ENCODE data around the gene TNF. TPM values are rescaled to one million over a fixed set of nuclear protein-coding genes. Genes with fewer than 3 reads are reported as not detected.

The TNF gene
- polyA plus RNA-seq, 3 donors = 7.1 to 13.7 (median 9.6) TPM

GRCh38 chr6:31610968-31611367, 35.6 kb downstream of the TNF start:
- Histone ChIP-seq H3K36me3 (replicated peaks in 1 of 2; ENCODE audit: control insufficient read depth in 1 of 2, insufficient read depth in 2 of 2, low read length in 2 of 2) (no peaks in the 10 kb centered on the region), H3K4me1 (ENCODE audit: control insufficient read depth in 1 of 2, insufficient read depth in 2 of 2, low read length in 2 of 2) (peaks cover 24 to 37% of the 10 kb centered on the region in 2 donors), H3K4me3 (replicated peaks in 1 of 3; ENCODE audit: low read depth in 2 of 3, low read length in 3 of 3) (no peak overlapping the region), H3K4me2 (replicated peaks; ENCODE audit: extremely low read depth, low read length, poor library complexity, severe bottlenecking) (no peak overlapping the region), H3K27ac (ENCODE audit: low read depth in 1 of 2, low read length in 2 of 2) (no peak overlapping the region), H4K20me1 (ENCODE audit: insufficient read depth, low read length) (peaks cover 3% of the 10 kb centered on the region), H3K9me3 (replicated peaks in 1 of 2; ENCODE audit: control insufficient read depth in 1 of 2, insufficient read depth in 1 of 2, low read length in 2 of 2) (no peaks in the 10 kb centered on the region), H2AFZ (ENCODE audit: insufficient read depth, low read depth, low read length, poor library complexity, severe bottlenecking) (no peak overlapping the region), H3K79me2 (ENCODE audit: insufficient read depth, low read length) (peaks cover 13% of the 10 kb centered on the region), H3K9ac (ENCODE audit: insufficient read depth, low read length, poor library complexity, severe bottlenecking) (no peak overlapping the region), H3K27me3 (ENCODE audit: control insufficient read depth in 2 of 2, insufficient read depth in 2 of 2, low read length in 2 of 2) (no peaks in the 10 kb centered on the region)
- TF ChIP-seq CTCF (IDR thresholded peaks at IDR 0.05) = no peak
- DNase-seq = no peak
- WGBS (ENCODE audit: insufficient coverage) = 50% methylated on average over 4 of the region's 4 CpGs
- Mint-ChIP-seq H3K27me3 (ENCODE audit: low read depth in 3 of 3) (peaks cover 0 to 3% (median 0%) of the 10 kb centered on the region in 3 donors), H3K4me3 (no peak overlapping the region), H3K27ac (peak overlapping the region in 2 of 7 donors; percentile 39 to 61), H3K4me1 (peaks cover 33% of the 10 kb centered on the region), H3K36me3 (peaks cover 0 to 1% of the 10 kb centered on the region in 2 donors), H3K9me3 (peaks cover 0 to 5% (median 0%) of the 10 kb centered on the region in 7 donors)
- intact Hi-C loops (cut with micrococcal nuclease) = no loop called here

GRCh38 chr6:31614075-31614619, 38.8 kb downstream of the TNF start:
- H3K27ac ChIP-seq (ENCODE audit: low read depth in 1 of 2, low read length in 2 of 2) = peak overlapping the region; percentile 78 to 86

More at GRCh38 chr6:31614075-31614619, 38.8 kb downstream of the TNF start:
- H3K9me3 ChIP-seq (replicated peaks in 1 of 2; ENCODE audit: control insufficient read depth in 1 of 2, insufficient read depth in 1 of 2, low read length in 2 of 2) = no peaks in the 10 kb centered on the region
- Mint-ChIP-seq H3K27ac (peak overlapping the region; percentile 87 to 96 (median 94)), H3K27me3 (ENCODE audit: low read depth in 3 of 3) (peaks cover 0 to 1% (median 0%) of the 10 kb centered on the region in 3 donors), H3K9me3 (peaks cover 0 to 1% (median 0%) of the 10 kb centered on the region in 7 donors), H3K4me3 (peak overlapping the region; percentile 91 to 96), H3K36me3 (peaks cover 12 to 25% of the 10 kb centered on the region in 2 donors), H3K4me1 (peaks cover 58% of the 10 kb centered on the region)
- peaks cover 4 to 11% of the 10 kb centered on the region in 2 donors for H3K36me3 ChIP-seq (replicated peaks in 1 of 2; ENCODE audit: control insufficient read depth in 1 of 2, insufficient read depth in 2 of 2, low read length in 2 of 2)
- WGBS (ENCODE audit: insufficient coverage) = no CpG with 5 or more reads among the region's 8 CpGs
- peaks cover 42 to 61% of the 10 kb centered on the region in 2 donors for H3K4me1 ChIP-seq (ENCODE audit: control insufficient read depth in 1 of 2, insufficient read depth in 2 of 2, low read length in 2 of 2)
- H3K27me3 ChIP-seq (ENCODE audit: control insufficient read depth in 2 of 2, insufficient read depth in 2 of 2, low read length in 2 of 2) = no peaks in the 10 kb centered on the region
- peak overlapping the region; percentile 99 for H3K4me2 ChIP-seq (replicated peaks; ENCODE audit: extremely low read depth, low read length, poor library complexity, severe bottlenecking)
- peaks cover 43% of the 10 kb centered on the region for H3K79me2 ChIP-seq (ENCODE audit: insufficient read depth, low read length)
- no peak overlapping the region for H3K9ac ChIP-seq (ENCODE audit: insufficient read depth, low read length, poor library complexity, severe bottlenecking)
- intact Hi-C loops (cut with micrococcal nuclease) = no loop called here
- DNase-seq = peak; percentile 60 to 83 (median 67)
- H4K20me1 ChIP-seq (ENCODE audit: insufficient read depth, low read length) = peaks cover 10% of the 10 kb centered on the region
- H3K4me3 ChIP-seq (replicated peaks in 1 of 3; ENCODE audit: low read depth in 2 of 3, low read length in 3 of 3) = peak overlapping the region; percentile 75 to 99 (median 93)
- peak overlapping the region; percentile 72 for H2AFZ ChIP-seq (ENCODE audit: insufficient read depth, low read depth, low read length, poor library complexity, severe bottlenecking)
- TF ChIP-seq CTCF (IDR thresholded peaks at IDR 0.05) = no peak
